ENCODE measurements around the gene CNNM2. TPM values are rescaled to one million over a fixed set of nuclear protein-coding genes. Genes with fewer than 3 reads are reported as not detected.

Gene CNNM2
- total RNA-seq, 1 experiment from 2014 or later, result 23.5 TPM

- Mint-ChIP-seq H3K27ac (no peak overlapping the region), H3K27me3 (ENCODE audit: low read depth) (no peaks in the 10 kb centered on the region), H3K4me1 (peaks cover 8% of the 10 kb centered on the region), H3K4me3 (no peak overlapping the region), H3K9me3 (no peaks in the 10 kb centered on the region), H3K36me3 (peaks cover 15% of the 10 kb centered on the region)
- ATAC-seq, result no peak
- POLR2A ChIA-PET, result interaction anchor here (0.7 to 1.5 kb wide), 3 partner anchors 10 to 53 kb away, joined by 4 read pairs; no protein-coding TSS in a partner anchor
- peak; percentile 96 for TF ChIP-seq HMGA2 (CRISPR knock-in tag; IDR thresholded peaks at IDR 0.05)
- no peak for TF ChIP-seq SMAD4 (CRISPR knock-in tag; IDR thresholded peaks at IDR 0.05)
- CTCF ChIA-PET, result interaction anchor here (1.0 kb wide), 1 partner anchor 120 kb away, joined by 4 read pairs; no protein-coding TSS in a partner anchor
- no peak for DNase-seq (ENCODE audit: low spot score)
Measured at GRCh38 chr10:103124420-103125096, 206.5 kb downstream of the CNNM2 start.

DNA sequence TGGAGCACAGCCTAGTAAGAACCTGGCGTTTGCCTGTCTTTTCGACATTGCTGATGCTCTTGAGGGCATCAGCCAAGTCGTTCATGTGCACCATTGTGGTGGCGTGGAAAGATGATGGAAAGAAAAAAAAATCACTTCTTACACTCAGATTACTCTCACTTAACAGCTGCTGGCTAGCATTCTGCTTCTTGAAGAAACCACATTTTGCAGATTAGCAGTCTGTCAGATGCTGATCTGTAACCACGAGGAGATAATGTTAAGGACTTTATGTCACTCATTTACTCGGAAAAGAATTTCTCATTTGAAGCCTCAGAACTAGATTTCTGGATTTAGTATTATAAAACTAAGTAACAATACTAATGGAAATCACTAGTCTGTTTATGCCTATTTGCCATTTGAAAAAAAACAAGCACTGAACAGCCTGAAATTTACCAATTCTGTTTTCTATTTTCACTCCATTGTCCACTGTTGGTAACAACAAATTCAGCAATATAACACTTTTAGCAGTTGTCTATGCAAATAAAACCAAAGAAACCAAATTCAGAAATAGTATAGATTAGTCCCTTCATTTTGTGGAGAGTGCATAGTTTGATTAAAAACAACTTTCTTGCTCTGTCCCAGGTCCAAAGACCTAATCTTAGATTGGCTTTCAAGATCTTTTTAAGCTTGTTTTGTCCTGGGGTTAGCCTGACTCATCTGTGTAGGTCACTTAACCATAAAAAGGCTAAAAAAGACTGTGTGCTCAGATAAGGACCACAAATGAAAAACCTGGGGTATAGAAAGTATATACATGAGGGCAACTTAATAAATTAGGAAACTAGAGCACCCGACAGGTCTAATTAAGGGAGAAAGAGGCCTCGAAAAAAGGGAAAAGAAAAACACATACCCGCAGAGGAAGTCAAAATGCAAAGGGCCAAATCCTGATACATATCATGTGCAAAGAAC, 207.5 kb downstream of the CNNM2 start:
- Mint-ChIP-seq H3K27me3 (ENCODE audit: low read depth) (no peaks in the 10 kb centered on the region), H3K4me3 (no peak overlapping the region), H3K27ac (peak overlapping the region; percentile 43; the same call in 1 of the 2 replicates), H3K4me1 (peaks cover 8% of the 10 kb centered on the region), H3K36me3 (peaks cover 17% of the 10 kb centered on the region), H3K9me3 (peaks cover 2% of the 10 kb centered on the region)
- TF ChIP-seq GABPB1 (CRISPR knock-in tag; IDR thresholded peaks at IDR 0.05), result no peak
- TF ChIP-seq, protein P1, sequence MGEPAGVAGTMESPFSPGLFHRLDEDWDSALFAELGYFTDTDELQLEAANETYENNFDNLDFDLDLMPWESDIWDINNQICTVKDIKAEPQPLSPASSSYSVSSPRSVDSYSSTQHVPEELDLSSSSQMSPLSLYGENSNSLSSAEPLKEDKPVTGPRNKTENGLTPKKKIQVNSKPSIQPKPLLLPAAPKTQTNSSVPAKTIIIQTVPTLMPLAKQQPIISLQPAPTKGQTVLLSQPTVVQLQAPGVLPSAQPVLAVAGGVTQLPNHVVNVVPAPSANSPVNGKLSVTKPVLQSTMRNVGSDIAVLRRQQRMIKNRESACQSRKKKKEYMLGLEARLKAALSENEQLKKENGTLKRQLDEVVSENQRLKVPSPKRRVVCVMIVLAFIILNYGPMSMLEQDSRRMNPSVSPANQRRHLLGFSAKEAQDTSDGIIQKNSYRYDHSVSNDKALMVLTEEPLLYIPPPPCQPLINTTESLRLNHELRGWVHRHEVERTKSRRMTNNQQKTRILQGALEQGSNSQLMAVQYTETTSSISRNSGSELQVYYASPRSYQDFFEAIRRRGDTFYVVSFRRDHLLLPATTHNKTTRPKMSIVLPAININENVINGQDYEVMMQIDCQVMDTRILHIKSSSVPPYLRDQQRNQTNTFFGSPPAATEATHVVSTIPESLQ (CRISPR knock-in tag; IDR thresholded peaks at IDR 0.05), result no peak
- CTCF ChIA-PET, result no interaction called here
- ATAC-seq, result no peak
- POLR2A ChIA-PET, result interaction anchor here (0.7 kb wide), 2 partner anchors 9 to 57 kb away, joined by 3 to 4 read pairs; no protein-coding TSS in a partner anchor
- DNase-seq (ENCODE audit: low spot score), result no peak

GRCh38 chr10:103127241-103127640, 209.1 kb downstream of the CNNM2 start:
- POLR2A ChIA-PET, result no interaction called here
- H3K27me3 Mint-ChIP-seq (ENCODE audit: low read depth), result no peaks in the 10 kb centered on the region
- peaks cover 12% of the 10 kb centered on the region for H3K9me3 Mint-ChIP-seq
- no peak for DNase-seq (ENCODE audit: low spot score)
- CTCF ChIA-PET, result no interaction called here
- 0 out of 2 replicates have a peak overlapping the region, but pooled peaks have one; percentile 14 for H3K27ac Mint-ChIP-seq
- no peak for ATAC-seq
- H3K4me3 Mint-ChIP-seq, result no peak overlapping the region
- H3K36me3 Mint-ChIP-seq, result peaks cover 32% of the 10 kb centered on the region
- H3K4me1 Mint-ChIP-seq, result peaks cover 8% of the 10 kb centered on the region
- TF ChIP-seq ETV6 (CRISPR knock-in tag; IDR thresholded peaks at IDR 0.05) (no peak), AFF4 (CRISPR knock-in tag; IDR thresholded peaks at IDR 0.05; ENCODE audit: borderline replicate concordance) (no peak), ERG (CRISPR knock-in tag; IDR thresholded peaks at IDR 0.05) (no peak), SOX15 (CRISPR knock-in tag; IDR thresholded peaks at IDR 0.05) (no peak), MLX (CRISPR knock-in tag; IDR thresholded peaks at IDR 0.05) (no peak), TEAD4 (CRISPR knock-in tag; IDR thresholded peaks at IDR 0.05) (no peak), ATF1 (CRISPR knock-in tag; IDR thresholded peaks at IDR 0.05) (no peak), EMX1 (CRISPR knock-in tag; IDR thresholded peaks at IDR 0.05) (no peak), NFE2L1 (CRISPR knock-in tag; IDR thresholded peaks at IDR 0.05) (no peak), NFYB (CRISPR knock-in tag; conservative IDR thresholded peaks at IDR 0.05; ENCODE audit: low read depth) (no peak), ZNF317 (CRISPR knock-in tag; IDR thresholded peaks at IDR 0.05; ENCODE audit: borderline replicate concordance, low read depth) (no peak)
- TF ChIP-seq, protein P2, sequence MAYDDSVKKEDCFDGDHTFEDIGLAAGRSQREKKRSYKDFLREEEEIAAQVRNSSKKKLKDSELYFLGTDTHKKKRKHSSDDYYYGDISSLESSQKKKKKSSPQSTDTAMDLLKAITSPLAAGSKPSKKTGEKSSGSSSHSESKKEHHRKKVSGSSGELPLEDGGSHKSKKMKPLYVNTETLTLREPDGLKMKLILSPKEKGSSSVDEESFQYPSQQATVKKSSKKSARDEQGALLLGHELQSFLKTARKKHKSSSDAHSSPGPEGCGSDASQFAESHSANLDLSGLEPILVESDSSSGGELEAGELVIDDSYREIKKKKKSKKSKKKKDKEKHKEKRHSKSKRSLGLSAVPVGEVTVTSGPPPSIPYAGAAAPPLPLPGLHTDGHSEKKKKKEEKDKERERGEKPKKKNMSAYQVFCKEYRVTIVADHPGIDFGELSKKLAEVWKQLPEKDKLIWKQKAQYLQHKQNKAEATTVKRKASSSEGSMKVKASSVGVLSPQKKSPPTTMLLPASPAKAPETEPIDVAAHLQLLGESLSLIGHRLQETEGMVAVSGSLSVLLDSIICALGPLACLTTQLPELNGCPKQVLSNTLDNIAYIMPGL (CRISPR knock-in tag; IDR thresholded peaks at IDR 0.05), result no peak
- TF ChIP-seq, protein P3, sequence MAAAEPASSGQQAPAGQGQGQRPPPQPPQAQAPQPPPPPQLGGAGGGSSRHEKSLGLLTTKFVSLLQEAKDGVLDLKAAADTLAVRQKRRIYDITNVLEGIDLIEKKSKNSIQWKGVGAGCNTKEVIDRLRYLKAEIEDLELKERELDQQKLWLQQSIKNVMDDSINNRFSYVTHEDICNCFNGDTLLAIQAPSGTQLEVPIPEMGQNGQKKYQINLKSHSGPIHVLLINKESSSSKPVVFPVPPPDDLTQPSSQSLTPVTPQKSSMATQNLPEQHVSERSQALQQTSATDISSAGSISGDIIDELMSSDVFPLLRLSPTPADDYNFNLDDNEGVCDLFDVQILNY (CRISPR knock-in tag; IDR thresholded peaks at IDR 0.05), result no peak
- TF ChIP-seq, protein P4, sequence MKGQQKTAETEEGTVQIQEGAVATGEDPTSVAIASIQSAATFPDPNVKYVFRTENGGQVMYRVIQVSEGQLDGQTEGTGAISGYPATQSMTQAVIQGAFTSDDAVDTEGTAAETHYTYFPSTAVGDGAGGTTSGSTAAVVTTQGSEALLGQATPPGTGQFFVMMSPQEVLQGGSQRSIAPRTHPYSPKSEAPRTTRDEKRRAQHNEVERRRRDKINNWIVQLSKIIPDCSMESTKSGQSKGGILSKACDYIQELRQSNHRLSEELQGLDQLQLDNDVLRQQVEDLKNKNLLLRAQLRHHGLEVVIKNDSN (CRISPR knock-in tag; IDR thresholded peaks at IDR 0.05), result no peak

Data from WTC11 (cell line).